GM23338 (cell line): Measurements from ENCODE around the gene SPI1. TPM values are rescaled to one million over a fixed set of nuclear protein-coding genes. Genes with fewer than 3 reads are reported as not detected.

Experiments
- ATAC-seq: fragments of 200-7000 bp; cut with Tn5 transposase; 3 replicates; pipeline ENCODE4 v1.9.1; 2020
- DNase-seq: peaks from one replicate; pipeline ENCODE4 v3.0.0-alpha.2; 2015; ENCODE audit warnings: low spot score
- H2AFZ ChIP-seq: fragments of 200-600 bp; sonication (generic); 2 replicates; pipeline ENCODE4 v1.8.0; 2016; ENCODE audit warnings: antibody characterized with exemption, mild to moderate bottlenecking, moderate library complexity
- H3F3A ChIP-seq: fragments of 200-600 bp; sonication (generic); replicated peaks from 2 replicates; pipeline ENCODE4 v1.8.0; 2017; ENCODE audit warnings: antibody characterized with exemption, mixed run types, low read depth
- H3K27ac ChIP-seq: fragments of 200-600 bp; sonication (generic); 2 replicates; pipeline ENCODE4 v1.6.1; 2016; ENCODE audit warnings: low read depth
- H3K27me3 ChIP-seq: fragments of 200-600 bp; sonication (generic); 2 replicates; pipeline ENCODE4 v1.8.0; 2016; ENCODE audit warnings: mild to moderate bottlenecking, mixed run types, moderate library complexity; ENCODE audit not compliant: insufficient read depth
- H3K36me3 ChIP-seq: fragments of 200-600 bp; sonication (generic); 2 replicates; pipeline ENCODE4 v1.8.0; 2016; ENCODE audit warnings: mild to moderate bottlenecking; ENCODE audit not compliant: insufficient read depth
- H3K4me1 ChIP-seq: fragments of 200-600 bp; sonication (generic); 2 replicates; pipeline ENCODE4 v1.8.0; 2016; ENCODE audit warnings: mild to moderate bottlenecking, moderate library complexity; ENCODE audit not compliant: insufficient read depth
- H3K4me2 ChIP-seq: fragments of 200-600 bp; sonication (generic); 2 replicates; pipeline ENCODE4 v1.7.1; 2017; ENCODE audit warnings: mixed run types
- H3K4me3 ChIP-seq: fragments of 200-600 bp; sonication (generic); 2 replicates; pipeline ENCODE4 v1.6.1; 2016; ENCODE audit warnings: mixed run types
- H3K79me2 ChIP-seq: fragments of 200-600 bp; sonication (generic); replicated peaks from 2 replicates; pipeline ENCODE4 v1.8.0; 2017; ENCODE audit warnings: mild to moderate bottlenecking; ENCODE audit not compliant: insufficient read depth
- H3K9me2 ChIP-seq: fragments of 200-600 bp; sonication (generic); 2 replicates; pipeline ENCODE4 v1.8.0; 2017; ENCODE audit not compliant: insufficient read depth
- H4K20me1 ChIP-seq: fragments of 200-600 bp; sonication (generic); replicated peaks from 2 replicates; pipeline ENCODE4 v1.8.0; 2017; ENCODE audit warnings: mild to moderate bottlenecking; ENCODE audit not compliant: insufficient read depth
- H3K27ac Mint-ChIP-seq: 2 replicates; pipeline ENCODE4 v1.8.0; 2020; ENCODE audit warnings: inconsistent platforms, mild to moderate bottlenecking, moderate library complexity, mixed read lengths
- H3K27me3 Mint-ChIP-seq: 3 replicates; pipeline ENCODE4 v1.8.0; 2022; ENCODE audit warnings: low read depth, mild to moderate bottlenecking, moderate library complexity, mixed read lengths, inconsistent platforms; ENCODE audit not compliant: insufficient read depth, poor library complexity
- H3K36me3 Mint-ChIP-seq: 3 replicates; pipeline ENCODE4 v1.8.0; 2021; ENCODE audit warnings: low read depth, mild to moderate bottlenecking, inconsistent platforms, moderate library complexity, mixed read lengths
- H3K4me1 Mint-ChIP-seq: 3 replicates; pipeline ENCODE4 v1.8.0; 2020; ENCODE audit warnings: mild to moderate bottlenecking, inconsistent platforms, mixed read lengths
- H3K4me3 Mint-ChIP-seq: 3 replicates; pipeline ENCODE4 v1.8.0; 2021; ENCODE audit warnings: moderate library complexity, mild to moderate bottlenecking, inconsistent platforms, mixed read lengths
- H3K9me3 Mint-ChIP-seq: 3 replicates; pipeline ENCODE4 v1.8.0; 2020; ENCODE audit warnings: moderate library complexity, mild to moderate bottlenecking, inconsistent platforms, mixed read lengths
- ETS1 ChIP-seq: IDR thresholded peaks from 2 replicates; pipeline ENCODE4 v1.6.1; 2016; ENCODE audit warnings: antibody characterized with exemption
- ZNF331 ChIP-seq: fragments of 250-450 bp; sonication (Bioruptor Pico); IDR thresholded peaks from 2 replicates; pipeline ENCODE4 v1.5.0; 2020; ENCODE audit warnings: low read depth, mild to moderate bottlenecking, moderate library complexity
- ZNF462 ChIP-seq: fragments of 250-450 bp; sonication (Bioruptor Pico); IDR thresholded peaks from 2 replicates; pipeline ENCODE4 v1.5.0; 2020; ENCODE audit warnings: mild to moderate bottlenecking, moderate library complexity
- polyA plus RNA-seq: library from polyadenylated mRNA; unstranded; fragments of >200 nt; fragmentation: Nextera tagmentation; extraction: Ambion mirVana; gene quantifications from 2 replicates; pipeline ENCODE4 v1.2.1, GENCODE V29; 2016
- total RNA-seq: library from RNA; depleted of rRNA; stranded (reverse); fragments of >200 nt; shearing (Covaris generic); gene quantifications from 2 replicates; pipeline ENCODE4 v1.2.3, GENCODE V29; 2014

The SPI1 gene
- total and polyA plus RNA-seq, 2 experiments from 2014 or later = 0.23 TPM; not detected in 1

GRCh38 chr11:47347137-47347536, 31.2 kb downstream of the SPI1 start:
- Histone ChIP-seq H3K9me2 (no peaks in the 10 kb centered on the region), H3K4me3 (no peak overlapping the region), H3F3A (no peaks in the 10 kb centered on the region), H3K4me1 (no peaks in the 10 kb centered on the region; the same call in 1 of the 2 replicates), H3K4me2 (no peak overlapping the region), H2AFZ (no peak overlapping the region), H3K27me3 (no peaks in the 10 kb centered on the region), H3K79me2 (no peaks in the 10 kb centered on the region), H4K20me1 (no peaks in the 10 kb centered on the region), H3K27ac (no peak overlapping the region), H3K36me3 (no peaks in the 10 kb centered on the region)
- Mint-ChIP-seq H3K9me3 (no peaks in the 10 kb centered on the region; the same call in 2 of the 3 replicates), H3K4me3 (no peak overlapping the region), H3K36me3 (no peaks in the 10 kb centered on the region; the same call in 2 of the 3 replicates), H3K4me1 (peaks cover 4% of the 10 kb centered on the region), H3K27me3 (peaks cover 10% of the 10 kb centered on the region), H3K27ac (no peak overlapping the region)
- ATAC-seq (no peak), DNase-seq (no peak)
- TF ChIP-seq ZNF462 = no peak

- Mint-ChIP-seq H3K4me3 (no peak overlapping the region), H3K27me3 (peaks cover 12% of the 10 kb centered on the region), H3K27ac (no peak overlapping the region), H3K36me3 (no peaks in the 10 kb centered on the region; the same call in 2 of the 3 replicates), H3K9me3 (no peaks in the 10 kb centered on the region; the same call in 2 of the 3 replicates), H3K4me1 (peaks cover 4% of the 10 kb centered on the region)
- Histone ChIP-seq H2AFZ (no peak overlapping the region), H3F3A (no peaks in the 10 kb centered on the region), H3K4me1 (no peaks in the 10 kb centered on the region; the same call in 1 of the 2 replicates), H3K4me2 (no peak overlapping the region), H3K27me3 (no peaks in the 10 kb centered on the region), H3K27ac (no peak overlapping the region), H3K9me2 (no peaks in the 10 kb centered on the region), H3K79me2 (no peaks in the 10 kb centered on the region), H3K4me3 (no peak overlapping the region), H4K20me1 (no peaks in the 10 kb centered on the region), H3K36me3 (no peaks in the 10 kb centered on the region)
- DNase-seq (no peak), ATAC-seq (no peak)
- TF ChIP-seq ZNF462 (no peak), ZNF331 (CRISPR knock-in tag) (no peak), ETS1 (no peak)
These were observed 32.3 kb downstream of the SPI1 start for GRCh38 chr11:47345890-47346563.
